Measurements from ENCODE around the gene ZNF320.
A peak's percentile ranks its signal among the peaks of the same experiment; 100 is the strongest.

ZNF320 gene

DNA sequence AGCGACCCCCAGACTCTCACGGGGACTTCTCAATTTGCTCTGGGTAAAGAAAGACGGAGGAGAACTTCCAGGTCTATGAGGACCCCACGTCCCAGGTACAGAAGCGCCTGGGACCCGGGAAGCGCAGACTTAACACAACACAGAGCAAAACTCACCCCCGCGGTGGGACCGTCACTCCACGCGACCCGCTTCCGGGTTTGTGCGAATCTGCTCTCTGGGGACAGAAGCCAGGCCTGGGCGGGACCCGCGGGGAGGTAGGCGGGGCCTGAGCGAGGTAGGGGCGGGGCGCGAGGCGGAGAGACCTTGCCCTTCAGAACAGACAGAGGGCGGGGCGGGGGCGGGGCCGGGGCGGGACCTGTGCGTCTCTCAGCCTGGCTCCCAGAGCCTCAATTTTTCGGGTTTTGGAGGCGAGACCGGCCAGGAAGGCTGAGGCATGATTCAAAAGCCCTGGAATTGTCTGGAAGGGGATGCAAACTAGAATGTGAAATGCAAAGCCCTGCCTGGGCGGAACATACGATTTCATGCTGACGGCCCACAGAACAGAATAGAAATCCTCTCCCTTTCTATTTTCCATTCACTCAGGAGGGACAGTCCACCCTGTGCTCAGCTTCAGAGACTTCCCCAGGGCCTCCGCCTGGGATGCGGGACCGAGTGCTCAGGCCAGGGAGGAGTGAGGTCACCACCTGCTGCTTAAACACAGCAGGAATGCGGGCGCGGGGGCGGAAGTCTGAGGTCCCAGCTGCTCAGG is 45.1 kb upstream of the ZNF320 start:
- TF ChIP-seq ZBTB7A (IDR thresholded peaks at IDR 0.05; ENCODE audit: low read depth): no peak; the same call in 1 of the 2 replicates
- TF ChIP-seq EGR1 (IDR thresholded peaks at IDR 0.05): peak; percentile 95
- TF ChIP-seq TCF12 (IDR thresholded peaks at IDR 0.05; ENCODE audit: low read depth): peak; percentile 56; the same call in 1 of the 2 replicates
- peak; percentile 74 for TF ChIP-seq TEAD4 (IDR thresholded peaks at IDR 0.05)
- no peak for TF ChIP-seq YY1 (IDR thresholded peaks at IDR 0.05; ENCODE audit: low read depth)
- TF ChIP-seq NFIC (IDR thresholded peaks at IDR 0.05): no peak
- TF ChIP-seq EP300 (IDR thresholded peaks at IDR 0.05; ENCODE audit: borderline replicate concordance): peak; percentile 18; the same call in 1 of the 2 replicates
- TF ChIP-seq, protein P1, sequence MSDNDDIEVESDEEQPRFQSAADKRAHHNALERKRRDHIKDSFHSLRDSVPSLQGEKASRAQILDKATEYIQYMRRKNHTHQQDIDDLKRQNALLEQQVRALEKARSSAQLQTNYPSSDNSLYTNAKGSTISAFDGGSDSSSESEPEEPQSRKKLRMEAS (IDR thresholded peaks at IDR 0.05): peak; percentile 51; the same call in 1 of the 2 replicates
- no peak for TF ChIP-seq CEBPB (IDR thresholded peaks at IDR 0.05)
- no peak for TF ChIP-seq USF1 (IDR thresholded peaks at IDR 0.05)
- TF ChIP-seq CREB1 (IDR thresholded peaks at IDR 0.05; ENCODE audit: low read depth): no peak
- no peak for TF ChIP-seq RAD21 (IDR thresholded peaks at IDR 0.05; ENCODE audit: low read depth)
- TF ChIP-seq, protein P2, sequence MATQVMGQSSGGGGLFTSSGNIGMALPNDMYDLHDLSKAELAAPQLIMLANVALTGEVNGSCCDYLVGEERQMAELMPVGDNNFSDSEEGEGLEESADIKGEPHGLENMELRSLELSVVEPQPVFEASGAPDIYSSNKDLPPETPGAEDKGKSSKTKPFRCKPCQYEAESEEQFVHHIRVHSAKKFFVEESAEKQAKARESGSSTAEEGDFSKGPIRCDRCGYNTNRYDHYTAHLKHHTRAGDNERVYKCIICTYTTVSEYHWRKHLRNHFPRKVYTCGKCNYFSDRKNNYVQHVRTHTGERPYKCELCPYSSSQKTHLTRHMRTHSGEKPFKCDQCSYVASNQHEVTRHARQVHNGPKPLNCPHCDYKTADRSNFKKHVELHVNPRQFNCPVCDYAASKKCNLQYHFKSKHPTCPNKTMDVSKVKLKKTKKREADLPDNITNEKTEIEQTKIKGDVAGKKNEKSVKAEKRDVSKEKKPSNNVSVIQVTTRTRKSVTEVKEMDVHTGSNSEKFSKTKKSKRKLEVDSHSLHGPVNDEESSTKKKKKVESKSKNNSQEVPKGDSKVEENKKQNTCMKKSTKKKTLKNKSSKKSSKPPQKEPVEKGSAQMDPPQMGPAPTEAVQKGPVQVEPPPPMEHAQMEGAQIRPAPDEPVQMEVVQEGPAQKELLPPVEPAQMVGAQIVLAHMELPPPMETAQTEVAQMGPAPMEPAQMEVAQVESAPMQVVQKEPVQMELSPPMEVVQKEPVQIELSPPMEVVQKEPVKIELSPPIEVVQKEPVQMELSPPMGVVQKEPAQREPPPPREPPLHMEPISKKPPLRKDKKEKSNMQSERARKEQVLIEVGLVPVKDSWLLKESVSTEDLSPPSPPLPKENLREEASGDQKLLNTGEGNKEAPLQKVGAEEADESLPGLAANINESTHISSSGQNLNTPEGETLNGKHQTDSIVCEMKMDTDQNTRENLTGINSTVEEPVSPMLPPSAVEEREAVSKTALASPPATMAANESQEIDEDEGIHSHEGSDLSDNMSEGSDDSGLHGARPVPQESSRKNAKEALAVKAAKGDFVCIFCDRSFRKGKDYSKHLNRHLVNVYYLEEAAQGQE (IDR thresholded peaks at IDR 0.05; ENCODE audit: low read depth): no peak
- TF ChIP-seq TAF1 (IDR thresholded peaks at IDR 0.05; ENCODE audit: low read depth): no peak; the same call in 1 of the 2 replicates
- no peak for TF ChIP-seq FOXM1 (IDR thresholded peaks at IDR 0.05; ENCODE audit: borderline replicate concordance, low read depth)

GRCh38 chr19:52941941-52942385 is 44.5 kb upstream of the ZNF320 start:
- TF ChIP-seq CEBPB (IDR thresholded peaks at IDR 0.05) (no peak), TAF1 (IDR thresholded peaks at IDR 0.05; ENCODE audit: low read depth) (0 out of 2 replicates have a peak, but pooled peaks have one; percentile 10)
- TF ChIP-seq, protein P1 (IDR thresholded peaks at IDR 0.05): peak; percentile 48

GRCh38 chr19:52938761-52939160 is 41.3 kb upstream of the ZNF320 start:
- TF ChIP-seq FOXM1 (IDR thresholded peaks at IDR 0.05; ENCODE audit: borderline replicate concordance, low read depth): no peak
- TF ChIP-seq TAF1 (IDR thresholded peaks at IDR 0.05; ENCODE audit: low read depth): no peak
- no peak for TF ChIP-seq EP300 (IDR thresholded peaks at IDR 0.05; ENCODE audit: borderline replicate concordance)
- TF ChIP-seq TEAD4 (IDR thresholded peaks at IDR 0.05): no peak
- no peak for TF ChIP-seq NFIC (IDR thresholded peaks at IDR 0.05)
- TF ChIP-seq, protein P2 (IDR thresholded peaks at IDR 0.05; ENCODE audit: low read depth): no peak
- no peak for TF ChIP-seq RAD21 (IDR thresholded peaks at IDR 0.05; ENCODE audit: low read depth)
- TF ChIP-seq YY1 (IDR thresholded peaks at IDR 0.05; ENCODE audit: low read depth): no peak
- no peak for TF ChIP-seq EGR1 (IDR thresholded peaks at IDR 0.05)
- TF ChIP-seq ZBTB7A (IDR thresholded peaks at IDR 0.05; ENCODE audit: low read depth): no peak
- TF ChIP-seq CREB1 (IDR thresholded peaks at IDR 0.05; ENCODE audit: low read depth): no peak
- TF ChIP-seq, protein P1 (IDR thresholded peaks at IDR 0.05): no peak
- TF ChIP-seq CEBPB (IDR thresholded peaks at IDR 0.05): no peak
- no peak for TF ChIP-seq TCF12 (IDR thresholded peaks at IDR 0.05; ENCODE audit: low read depth)
- no peak for TF ChIP-seq USF1 (IDR thresholded peaks at IDR 0.05)

DNA sequence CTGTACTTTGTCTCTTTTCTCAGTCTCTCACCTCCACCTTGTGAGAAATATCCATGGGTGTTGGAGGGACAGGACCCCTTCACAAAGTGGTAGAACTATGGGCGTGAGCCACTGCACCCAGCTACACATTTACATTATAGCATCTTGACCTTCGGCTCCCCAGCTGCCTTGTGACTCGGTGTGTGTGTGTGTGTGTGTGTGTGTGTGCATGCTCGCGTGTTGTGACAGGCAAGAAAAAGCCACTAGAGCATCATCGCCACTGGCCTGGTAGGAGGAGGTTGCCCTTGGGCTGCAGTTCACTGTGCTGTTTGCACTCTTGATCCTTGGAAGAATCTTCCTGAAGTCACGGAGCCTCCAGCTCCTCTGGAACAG is 39.5 kb upstream of the ZNF320 start:
- no peak for TF ChIP-seq RAD21 (IDR thresholded peaks at IDR 0.05; ENCODE audit: low read depth)
- TF ChIP-seq TEAD4 (IDR thresholded peaks at IDR 0.05): no peak
- no peak for TF ChIP-seq ZBTB7A (IDR thresholded peaks at IDR 0.05; ENCODE audit: low read depth)
- TF ChIP-seq CREB1 (IDR thresholded peaks at IDR 0.05; ENCODE audit: low read depth): no peak
- no peak for TF ChIP-seq USF1 (IDR thresholded peaks at IDR 0.05)
- TF ChIP-seq, protein P2 (IDR thresholded peaks at IDR 0.05; ENCODE audit: low read depth): no peak
- no peak for TF ChIP-seq YY1 (IDR thresholded peaks at IDR 0.05; ENCODE audit: low read depth)
- TF ChIP-seq CEBPB (IDR thresholded peaks at IDR 0.05): no peak
- TF ChIP-seq EGR1 (IDR thresholded peaks at IDR 0.05): no peak
- no peak for TF ChIP-seq NFIC (IDR thresholded peaks at IDR 0.05)
- no peak for TF ChIP-seq TCF12 (IDR thresholded peaks at IDR 0.05; ENCODE audit: low read depth)
